Measurements from ENCODE around the gene NLGN1. TPM values are rescaled to one million over a fixed set of nuclear protein-coding genes. Genes with fewer than 3 reads are reported as not detected.
A peak's percentile ranks its signal among the peaks of the same experiment; 100 is the strongest.

Gene NLGN1
- polyA plus RNA-seq, 1 donor from 2014 or later, result 2.7 TPM

GRCh38 chr3:173938159-173938558, 540.6 kb downstream of the NLGN1 start:
- Histone ChIP-seq H3K79me2 (replicated peaks; ENCODE audit: insufficient read depth, low read length) (no peaks in the 10 kb centered on the region), H3K9ac (ENCODE audit: low read length) (no peak overlapping the region), H3K27ac (ENCODE audit: low read length) (no peak overlapping the region), H3K27me3 (ENCODE audit: insufficient read depth, low read depth, low read length) (no peaks in the 10 kb centered on the region), H4K20me1 (ENCODE audit: insufficient read depth) (no peaks in the 10 kb centered on the region), H3K9me2 (ENCODE audit: insufficient read depth, low read length) (no peaks in the 10 kb centered on the region), H3K4me2 (ENCODE audit: low read length) (no peak overlapping the region), H3K36me3 (ENCODE audit: insufficient read depth, low read length) (no peaks in the 10 kb centered on the region), H2AFZ (ENCODE audit: low read depth, low read length) (no peak overlapping the region), H3K9me3 (ENCODE audit: low read length) (no peaks in the 10 kb centered on the region), H3K4me3 (ENCODE audit: low read length) (no peak overlapping the region), H3F3A (ENCODE audit: insufficient read depth, low read length, poor library complexity, severe bottlenecking) (no peaks in the 10 kb centered on the region)
- peak; percentile 15 for TF ChIP-seq POLR2AphosphoS5 (IDR thresholded peaks at IDR 0.05)
- TF ChIP-seq RAD21 (conservative IDR thresholded peaks at IDR 0.05), result no peak

GRCh38 chr3:173938616-173939015, 541.1 kb downstream of the NLGN1 start:
- Histone ChIP-seq H3K9ac (ENCODE audit: low read length) (no peak overlapping the region), H4K20me1 (ENCODE audit: insufficient read depth) (no peaks in the 10 kb centered on the region)

More at GRCh38 chr3:173938616-173939015, 541.1 kb downstream of the NLGN1 start:
- no peak overlapping the region for H3K4me2 ChIP-seq (ENCODE audit: low read length)
- no peaks in the 10 kb centered on the region for H3F3A ChIP-seq (ENCODE audit: insufficient read depth, low read length, poor library complexity, severe bottlenecking)
- no peaks in the 10 kb centered on the region for H3K9me3 ChIP-seq (ENCODE audit: low read length)
- no peak overlapping the region for H2AFZ ChIP-seq (ENCODE audit: low read depth, low read length)
- H3K36me3 ChIP-seq (ENCODE audit: insufficient read depth, low read length), result no peaks in the 10 kb centered on the region
- H3K27me3 ChIP-seq (ENCODE audit: insufficient read depth, low read depth, low read length), result no peaks in the 10 kb centered on the region
- TF ChIP-seq EZH2 (IDR thresholded peaks at IDR 0.05; ENCODE audit: borderline replicate concordance, insufficient read depth, low read length, poor library complexity, severe bottlenecking) (no peak), REST (IDR thresholded peaks at IDR 0.05; ENCODE audit: borderline replicate concordance) (no peak), CTCF (IDR thresholded peaks at IDR 0.05; ENCODE audit: poor library complexity, severe bottlenecking) (no peak), SMC3 (conservative IDR thresholded peaks at IDR 0.05; ENCODE audit: poor library complexity) (no peak), EP300 (conservative IDR thresholded peaks at IDR 0.05; ENCODE audit: poor library complexity, severe bottlenecking) (no peak), RAD21 (conservative IDR thresholded peaks at IDR 0.05) (no peak), TAF1 (IDR thresholded peaks at IDR 0.05; ENCODE audit: low read depth) (no peak), POLR2AphosphoS5 (IDR thresholded peaks at IDR 0.05) (no peak), MXI1 (conservative IDR thresholded peaks at IDR 0.05; ENCODE audit: poor library complexity, severe bottlenecking) (no peak)
- no peaks in the 10 kb centered on the region for H3K9me2 ChIP-seq (ENCODE audit: insufficient read depth, low read length)
- no peak overlapping the region for H3K27ac ChIP-seq (ENCODE audit: low read length)
- no peaks in the 10 kb centered on the region for H3K79me2 ChIP-seq (replicated peaks; ENCODE audit: insufficient read depth, low read length)
- H3K4me3 ChIP-seq (ENCODE audit: low read length), result no peak overlapping the region

Measured in neural cell (in vitro differentiated cells).